ENCODE results near the gene MRTFA. TPM values are rescaled to one million over a fixed set of nuclear protein-coding genes. Genes with fewer than 3 reads are reported as not detected.

MRTFA gene
- total RNA-seq, 2 donors from 2014 or later, result 71.0 to 104 TPM

GRCh38 chr22:40434745-40435144 lies 201.8 kb downstream of the MRTFA start:
- no peaks in the 10 kb centered on the region for H3K4me1 ChIP-seq (replicated peaks)
- 90% methylated on average over 5 of the region's 5 CpGs for WGBS
- intact Hi-C loops (cut with DNase I), result no loop called here

DNA sequence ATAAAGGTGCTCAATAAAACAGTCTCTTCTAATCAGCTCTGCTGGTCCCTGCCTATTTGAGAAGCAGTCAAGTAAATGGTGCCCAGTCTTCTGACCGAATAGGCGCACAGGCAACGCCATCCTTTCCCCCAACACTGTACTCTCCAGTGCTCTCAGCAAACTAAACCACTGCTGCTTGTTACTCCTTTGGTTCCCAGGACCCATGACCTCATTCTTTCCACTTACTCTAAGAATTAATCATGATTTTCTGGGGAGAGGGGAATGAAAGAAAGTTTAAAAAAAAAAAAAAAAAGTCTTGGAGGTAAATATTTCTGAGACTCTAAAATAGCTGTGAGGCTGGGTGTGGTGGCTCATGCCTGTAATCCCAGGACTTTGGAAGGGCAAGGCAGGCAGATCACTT lies 202.4 kb downstream of the MRTFA start:
- no peaks in the 10 kb centered on the region for H3K27me3 ChIP-seq (replicated peaks; ENCODE audit: insufficient read depth)
- H3K27ac ChIP-seq, result no peak overlapping the region
- H3K36me3 ChIP-seq, result no peaks in the 10 kb centered on the region
- no peaks in the 10 kb centered on the region for H3K9me3 ChIP-seq
- H3K4me1 ChIP-seq (replicated peaks), result no peaks in the 10 kb centered on the region
- TF ChIP-seq, protein P1, sequence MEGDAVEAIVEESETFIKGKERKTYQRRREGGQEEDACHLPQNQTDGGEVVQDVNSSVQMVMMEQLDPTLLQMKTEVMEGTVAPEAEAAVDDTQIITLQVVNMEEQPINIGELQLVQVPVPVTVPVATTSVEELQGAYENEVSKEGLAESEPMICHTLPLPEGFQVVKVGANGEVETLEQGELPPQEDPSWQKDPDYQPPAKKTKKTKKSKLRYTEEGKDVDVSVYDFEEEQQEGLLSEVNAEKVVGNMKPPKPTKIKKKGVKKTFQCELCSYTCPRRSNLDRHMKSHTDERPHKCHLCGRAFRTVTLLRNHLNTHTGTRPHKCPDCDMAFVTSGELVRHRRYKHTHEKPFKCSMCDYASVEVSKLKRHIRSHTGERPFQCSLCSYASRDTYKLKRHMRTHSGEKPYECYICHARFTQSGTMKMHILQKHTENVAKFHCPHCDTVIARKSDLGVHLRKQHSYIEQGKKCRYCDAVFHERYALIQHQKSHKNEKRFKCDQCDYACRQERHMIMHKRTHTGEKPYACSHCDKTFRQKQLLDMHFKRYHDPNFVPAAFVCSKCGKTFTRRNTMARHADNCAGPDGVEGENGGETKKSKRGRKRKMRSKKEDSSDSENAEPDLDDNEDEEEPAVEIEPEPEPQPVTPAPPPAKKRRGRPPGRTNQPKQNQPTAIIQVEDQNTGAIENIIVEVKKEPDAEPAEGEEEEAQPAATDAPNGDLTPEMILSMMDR (IDR thresholded peaks at IDR 0.05), result no peak
- TF ChIP-seq POLR2AphosphoS5 (IDR thresholded peaks at IDR 0.05) (no peak), POLR2A (IDR thresholded peaks at IDR 0.05) (no peak)
- H3K4me3 ChIP-seq, result no peak overlapping the region
- 92% methylated on average over 3 of the region's 3 CpGs for WGBS
- DNase-seq (ENCODE audit: low spot score), result no peak
- intact Hi-C loops (cut with DNase I), result no loop called here

More at GRCh38 chr22:40434745-40435144, 201.8 kb downstream of the MRTFA start:
- Histone ChIP-seq H3K36me3 (no peaks in the 10 kb centered on the region), H3K9me3 (no peaks in the 10 kb centered on the region), H3K27ac (no peak overlapping the region), H3K4me3 (no peak overlapping the region), H3K27me3 (replicated peaks; ENCODE audit: insufficient read depth) (no peaks in the 10 kb centered on the region)
- TF ChIP-seq POLR2A (IDR thresholded peaks at IDR 0.05) (no peak), POLR2AphosphoS5 (IDR thresholded peaks at IDR 0.05) (no peak)
- TF ChIP-seq, protein P1 (IDR thresholded peaks at IDR 0.05), result no peak
- DNase-seq (ENCODE audit: low spot score), result no peak

- H3K36me3 ChIP-seq, result no peaks in the 10 kb centered on the region
- no peak for DNase-seq (ENCODE audit: low spot score)
- H3K4me3 ChIP-seq, result no peak overlapping the region
- H3K4me1 ChIP-seq (replicated peaks), result no peaks in the 10 kb centered on the region
- TF ChIP-seq POLR2A (IDR thresholded peaks at IDR 0.05) (no peak), POLR2AphosphoS5 (IDR thresholded peaks at IDR 0.05) (no peak)
- TF ChIP-seq, protein P1 (IDR thresholded peaks at IDR 0.05), result no peak
- WGBS, result 79% methylated on average over 3 of the region's 3 CpGs
- H3K27ac ChIP-seq, result no peak overlapping the region
- no peaks in the 10 kb centered on the region for H3K27me3 ChIP-seq (replicated peaks; ENCODE audit: insufficient read depth)
- intact Hi-C loops (cut with DNase I), result no loop called here
- H3K9me3 ChIP-seq, result no peaks in the 10 kb centered on the region
Measured at GRCh38 chr22:40433416-40434090, 203.0 kb downstream of the MRTFA start.

GRCh38 chr22:40432625-40433024 lies 203.9 kb downstream of the MRTFA start:
- H3K9me3 ChIP-seq, result no peaks in the 10 kb centered on the region
- H3K27ac ChIP-seq, result no peak overlapping the region
- no peak for DNase-seq (ENCODE audit: low spot score)
- 93% methylated on average over 2 of the region's 2 CpGs for WGBS
- no peaks in the 10 kb centered on the region for H3K27me3 ChIP-seq (replicated peaks; ENCODE audit: insufficient read depth)
- H3K4me3 ChIP-seq, result no peak overlapping the region
- TF ChIP-seq, protein P1 (IDR thresholded peaks at IDR 0.05), result no peak
- TF ChIP-seq POLR2A (IDR thresholded peaks at IDR 0.05), result no peak
- TF ChIP-seq POLR2AphosphoS5 (IDR thresholded peaks at IDR 0.05), result no peak
- H3K4me1 ChIP-seq (replicated peaks), result no peaks in the 10 kb centered on the region
- intact Hi-C loops (cut with DNase I), result no loop called here
- H3K36me3 ChIP-seq, result no peaks in the 10 kb centered on the region

DNA sequence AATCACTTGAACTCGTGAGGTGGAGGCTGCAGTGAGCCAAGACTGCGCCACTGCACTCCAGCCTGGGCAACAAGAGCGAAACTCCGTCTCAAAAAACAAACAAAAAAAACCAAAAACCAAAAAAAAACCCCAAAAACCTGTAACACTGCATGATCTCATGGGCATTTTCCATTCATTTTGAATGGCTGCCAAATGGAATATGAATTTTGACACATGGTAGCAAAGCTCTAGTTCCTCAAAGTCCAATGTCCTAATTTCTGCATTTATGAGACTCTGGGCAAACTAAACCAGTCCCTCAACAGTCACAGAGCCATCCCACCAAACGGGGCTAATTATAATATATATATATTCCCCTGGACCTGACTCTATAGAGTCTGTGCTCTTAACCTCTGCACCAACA lies 204.4 kb downstream of the MRTFA start:
- Histone ChIP-seq H3K9me3 (no peaks in the 10 kb centered on the region), H3K36me3 (no peaks in the 10 kb centered on the region), H3K4me1 (replicated peaks) (no peaks in the 10 kb centered on the region), H3K4me3 (no peak overlapping the region), H3K27ac (no peak overlapping the region), H3K27me3 (replicated peaks; ENCODE audit: insufficient read depth) (no peaks in the 10 kb centered on the region)
- DNase-seq (ENCODE audit: low spot score), result no peak
- TF ChIP-seq POLR2AphosphoS5 (IDR thresholded peaks at IDR 0.05), result no peak
- TF ChIP-seq, protein P1 (IDR thresholded peaks at IDR 0.05), result no peak
- no peak for TF ChIP-seq POLR2A (IDR thresholded peaks at IDR 0.05)
- 88% methylated on average over 5 of the region's 5 CpGs for WGBS
- intact Hi-C loops (cut with DNase I), result no loop called here

Measured in prostate gland (tissue), 2 donors.